T-helper 1 cell treated with Interleukin-12 subunit alpha and Interleukin-12 subunit beta and Interleukin-4 antibody, amounts not matched to agents 30 μg/mL and 1 μg/mL, for 36 hours (primary cell): Measurements from ENCODE around the gene NUDT10.
A peak's percentile ranks its signal among the peaks of the same experiment; 100 is the strongest.
"Not testable (repeated sequence)": the region's sequence is repeated elsewhere in the genome, so short reads cannot be mapped to it uniquely, and the experiment has no call there.

ENCODE experiments used
- H3K27ac Mint-ChIP-seq: one replicate; pipeline ENCODE4 v1.8.0; 2021; ENCODE audit warnings: mild to moderate bottlenecking, mixed read lengths
- H3K27me3 Mint-ChIP-seq: one replicate; pipeline ENCODE4 v1.8.0; 2021; ENCODE audit warnings: low read depth, mixed read lengths
- H3K36me3 Mint-ChIP-seq: one replicate; pipeline ENCODE4 v1.8.0; 2021; ENCODE audit warnings: low read depth, mixed read lengths
- H3K4me1 Mint-ChIP-seq: one replicate; pipeline ENCODE4 v1.8.0; 2021; ENCODE audit warnings: low read depth, mixed read lengths
- H3K4me3 Mint-ChIP-seq: one replicate; pipeline ENCODE4 v1.8.0; 2021; ENCODE audit warnings: mild to moderate bottlenecking, moderate library complexity, mixed read lengths
- H3K9me3 Mint-ChIP-seq: one replicate; pipeline ENCODE4 v1.8.0; 2021; ENCODE audit warnings: mixed read lengths

Gene NUDT10

GRCh38 chrX:51332188-51332942 is at the start of gene NUDT10:
Gene NUDT10 (plus strand): TSS chrX:51332822. CDS start chrX:51332966, 144 bp downstream.
- H3K4me3 Mint-ChIP-seq = peak within 1 kb of the TSS; percentile 82
- no peaks in the 10 kb centered on the region for H3K9me3 Mint-ChIP-seq
- H3K4me1 Mint-ChIP-seq = no peaks in the 10 kb centered on the region
- no peaks in the 10 kb centered on the region for H3K36me3 Mint-ChIP-seq
- peaks cover 11% of the 10 kb centered on the region for H3K27me3 Mint-ChIP-seq
- no peak within 1 kb of the TSS for H3K27ac Mint-ChIP-seq

- Mint-ChIP-seq H3K27ac (no peak overlapping the region), H3K36me3 (no peaks in the 10 kb centered on the region), H3K4me3 (no peak overlapping the region), H3K4me1 (peaks cover 2% of the 10 kb centered on the region), H3K27me3 (no peaks in the 10 kb centered on the region), H3K9me3 (peaks cover 3% of the 10 kb centered on the region)
These were observed 40.2 kb upstream of the NUDT10 start for GRCh38 chrX:51292421-51292820.

- H3K9me3 Mint-ChIP-seq = peaks cover under 1% of the 10 kb centered on the region
- no peak overlapping the region for H3K4me3 Mint-ChIP-seq
- no peak overlapping the region for H3K27ac Mint-ChIP-seq
- no peaks in the 10 kb centered on the region for H3K27me3 Mint-ChIP-seq
- H3K4me1 Mint-ChIP-seq = peaks cover 2% of the 10 kb centered on the region
- H3K36me3 Mint-ChIP-seq = no peaks in the 10 kb centered on the region
These were observed 36.5 kb upstream of the NUDT10 start for GRCh38 chrX:51296138-51296537.

- no peaks in the 10 kb centered on the region for H3K27me3 Mint-ChIP-seq
- H3K4me3 Mint-ChIP-seq = no peak overlapping the region
- H3K36me3 Mint-ChIP-seq = no peaks in the 10 kb centered on the region
- H3K4me1 Mint-ChIP-seq = no peaks in the 10 kb centered on the region
- no peak overlapping the region for H3K27ac Mint-ChIP-seq
- no peaks in the 10 kb centered on the region for H3K9me3 Mint-ChIP-seq
These were observed 16.4 kb upstream of the NUDT10 start for GRCh38 chrX:51316271-51316670.

- peak overlapping the region; percentile 82 for H3K4me3 Mint-ChIP-seq
- not testable (repeated sequence) for H3K36me3 Mint-ChIP-seq, H3K4me1 Mint-ChIP-seq, H3K27ac Mint-ChIP-seq, H3K9me3 Mint-ChIP-seq
- H3K27me3 Mint-ChIP-seq = peaks cover 11% of the 10 kb centered on the region
These were observed 542 bp downstream of the NUDT10 start for GRCh38 chrX:51332943-51333785.

GRCh38 chrX:51334276-51334675 is 1.7 kb downstream of the NUDT10 start:
- Mint-ChIP-seq H3K4me3 (no peak overlapping the region), H3K36me3 (no peaks in the 10 kb centered on the region), H3K27ac (no peak overlapping the region), H3K4me1 (no peaks in the 10 kb centered on the region), H3K9me3 (no peaks in the 10 kb centered on the region), H3K27me3 (peaks cover 11% of the 10 kb centered on the region)

GRCh38 chrX:51336584-51336983 is 4.0 kb downstream of the NUDT10 start:
- Mint-ChIP-seq H3K36me3 (no peaks in the 10 kb centered on the region), H3K9me3 (no peaks in the 10 kb centered on the region), H3K27me3 (peaks cover 11% of the 10 kb centered on the region), H3K4me1 (no peaks in the 10 kb centered on the region), H3K27ac (no peak overlapping the region), H3K4me3 (no peak overlapping the region)

- no peak overlapping the region for H3K27ac Mint-ChIP-seq
- peaks cover 20% of the 10 kb centered on the region for H3K9me3 Mint-ChIP-seq
- H3K4me3 Mint-ChIP-seq = no peak overlapping the region
- no peaks in the 10 kb centered on the region for H3K36me3 Mint-ChIP-seq
- H3K4me1 Mint-ChIP-seq = no peaks in the 10 kb centered on the region
- no peaks in the 10 kb centered on the region for H3K27me3 Mint-ChIP-seq
These were observed 28.6 kb downstream of the NUDT10 start for GRCh38 chrX:51361251-51361650.

GRCh38 chrX:51376672-51377071 is 44.0 kb downstream of the NUDT10 start:
- Mint-ChIP-seq H3K4me1 (no peaks in the 10 kb centered on the region), H3K4me3 (no peak overlapping the region), H3K36me3 (no peaks in the 10 kb centered on the region), H3K9me3 (no peaks in the 10 kb centered on the region), H3K27me3 (no peaks in the 10 kb centered on the region), H3K27ac (no peak overlapping the region)
